Astrocyte (in vitro differentiated cells and primary cell): ENCODE data around the gene CDCP1. TPM values are rescaled to one million over a fixed set of nuclear protein-coding genes. Genes with fewer than 3 reads are reported as not detected.

Source experiments
- DNase-seq: peaks from one replicate; pipeline ENCODE4 v3.0.0-alpha.2; 2010; ENCODE audit warnings: low read depth
- FAIRE-seq: peaks from 2 replicates; lab custom pipeline; 2011; peaks lifted over from hg19 to GRCh38; lab: Jason Lieb, UNC
- H2AFZ ChIP-seq: 2 replicates; pipeline ENCODE4 v1.6.0; 2012; ENCODE audit warnings: low read depth, low read length, inconsistent platforms
- H3K27ac ChIP-seq: 2 replicates; pipeline ENCODE4 v1.5.1; 2011; ENCODE audit warnings: low read depth, low read length, inconsistent platforms
- H3K27me3 ChIP-seq: 2 replicates; pipeline ENCODE4 v1.6.0; 2011; ENCODE audit warnings: low read length, inconsistent platforms; ENCODE audit not compliant: insufficient read depth
- H3K36me3 ChIP-seq: 2 replicates; pipeline ENCODE4 v1.5.1; 2011; ENCODE audit warnings: low read length, inconsistent platforms; ENCODE audit not compliant: insufficient read depth
- H3K4me1 ChIP-seq: 2 replicates; pipeline ENCODE4 v1.5.1; 2011; ENCODE audit warnings: low read length, inconsistent platforms; ENCODE audit not compliant: insufficient read depth
- H3K4me2 ChIP-seq: 2 replicates; pipeline ENCODE4 v1.6.0; 2012; ENCODE audit warnings: low read length, inconsistent platforms
- H3K4me3 ChIP-seq: 2 replicates; pipeline ENCODE4 v1.5.1; 2011; ENCODE audit warnings: low read depth, mild to moderate bottlenecking, low read length, inconsistent platforms; ENCODE audit not compliant: insufficient read depth
- H3K79me2 ChIP-seq: 2 replicates; pipeline ENCODE4 v1.6.0; 2012; ENCODE audit warnings: mild to moderate bottlenecking, low read length, inconsistent platforms; ENCODE audit not compliant: insufficient read depth
- H3K9ac ChIP-seq: 2 replicates; pipeline ENCODE4 v1.6.0; 2012; ENCODE audit warnings: mild to moderate bottlenecking, low read length, inconsistent platforms
- H3K9me3 ChIP-seq: 2 replicates; pipeline ENCODE4 v1.5.1; 2012; ENCODE audit warnings: low read depth, mild to moderate bottlenecking, low read length, inconsistent platforms; ENCODE audit not compliant: insufficient read depth
- H4K20me1 ChIP-seq: 2 replicates; pipeline ENCODE4 v1.6.0; 2012; ENCODE audit warnings: low read length, inconsistent platforms; ENCODE audit not compliant: insufficient read depth
- H3K27ac Mint-ChIP-seq: one replicate; pipeline ENCODE4 v1.8.0; 2021; ENCODE audit warnings: mild to moderate bottlenecking, mixed read lengths; ENCODE audit not compliant: unreplicated experiment
- H3K27me3 Mint-ChIP-seq: one replicate; pipeline ENCODE4 v1.8.0; 2021; ENCODE audit warnings: low read depth, mixed read lengths; ENCODE audit not compliant: unreplicated experiment
- H3K36me3 Mint-ChIP-seq: one replicate; pipeline ENCODE4 v1.8.0; 2021; ENCODE audit warnings: low read depth, mixed read lengths; ENCODE audit not compliant: unreplicated experiment
- H3K4me1 Mint-ChIP-seq: one replicate; pipeline ENCODE4 v1.8.0; 2021; ENCODE audit warnings: low read depth, mixed read lengths; ENCODE audit not compliant: unreplicated experiment
- H3K4me3 Mint-ChIP-seq: one replicate; pipeline ENCODE4 v1.8.0; 2021; ENCODE audit warnings: mild to moderate bottlenecking, moderate library complexity, mixed read lengths; ENCODE audit not compliant: unreplicated experiment
- H3K9me3 Mint-ChIP-seq: one replicate; pipeline ENCODE4 v1.8.0; 2021; ENCODE audit warnings: mild to moderate bottlenecking, mixed read lengths; ENCODE audit not compliant: unreplicated experiment
- CTCF ChIP-seq: IDR thresholded peaks from 2 replicates; pipeline ENCODE4 v1.5.1; 2011; ENCODE audit warnings: low read depth, mild to moderate bottlenecking, inconsistent platforms, low read length, moderate library complexity; ENCODE audit not compliant: insufficient read depth
- EZH2 ChIP-seq: IDR thresholded peaks from 2 replicates; pipeline ENCODE4 v1.6.1; 2012; ENCODE audit warnings: mild to moderate bottlenecking, low read length, inconsistent platforms; ENCODE audit not compliant: insufficient read depth
- total RNA-seq: library from RNA; stranded (reverse); gene quantifications from 2 replicates; pipeline ENCODE4 v1.2.1, GENCODE V29; 2021

Gene CDCP1
- total RNA-seq, 1 donor from 2014 or later, result 6.8 TPM

- FAIRE-seq (peak; percentile 9), DNase-seq (no peak)
- H3K9me3 ChIP-seq, result no peaks in the 10 kb centered on the region
- Mint-ChIP-seq H3K4me3 (no peak overlapping the region), H3K4me1 (no peaks in the 10 kb centered on the region), H3K9me3 (peaks cover 11% of the 10 kb centered on the region), H3K27me3 (peaks cover 16% of the 10 kb centered on the region), H3K27ac (no peak overlapping the region), H3K36me3 (no peaks in the 10 kb centered on the region)
- TF ChIP-seq EZH2, result no peak
- TF ChIP-seq CTCF, result no peak
- no peaks in the 10 kb centered on the region for H3K36me3 ChIP-seq
- no peaks in the 10 kb centered on the region for H4K20me1 ChIP-seq
- H3K4me1 ChIP-seq, result no peaks in the 10 kb centered on the region
- H2AFZ ChIP-seq, result no peak overlapping the region
- no peak overlapping the region for H3K4me2 ChIP-seq
- no peaks in the 10 kb centered on the region for H3K27me3 ChIP-seq
- no peak overlapping the region for H3K4me3 ChIP-seq
- no peak overlapping the region for H3K9ac ChIP-seq
- H3K79me2 ChIP-seq, result no peaks in the 10 kb centered on the region
- no peak overlapping the region for H3K27ac ChIP-seq
Measured at GRCh38 chr3:45075821-45076625, 70.2 kb downstream of the CDCP1 start.

- Histone ChIP-seq H3K4me3 (no peak overlapping the region), H3K79me2 (no peaks in the 10 kb centered on the region), H3K9me3 (no peaks in the 10 kb centered on the region), H2AFZ (no peak overlapping the region), H3K9ac (no peak overlapping the region), H4K20me1 (no peaks in the 10 kb centered on the region), H3K4me1 (peaks cover 11% of the 10 kb centered on the region), H3K36me3 (no peaks in the 10 kb centered on the region), H3K27me3 (no peaks in the 10 kb centered on the region), H3K27ac (no peak overlapping the region), H3K4me2 (no peak overlapping the region)
- H3K36me3 Mint-ChIP-seq, result no peaks in the 10 kb centered on the region
- H3K4me1 Mint-ChIP-seq, result peaks cover 5% of the 10 kb centered on the region
- no peak overlapping the region for H3K4me3 Mint-ChIP-seq
- no peak overlapping the region for H3K27ac Mint-ChIP-seq
- peaks cover 8% of the 10 kb centered on the region for H3K27me3 Mint-ChIP-seq
- no peak for TF ChIP-seq EZH2
- TF ChIP-seq CTCF, result no peak
- no peak for FAIRE-seq
- H3K9me3 Mint-ChIP-seq, result peaks cover 4% of the 10 kb centered on the region
- no peak for DNase-seq
Measured at GRCh38 chr3:45071075-45071474, 75.1 kb downstream of the CDCP1 start.

- no peak overlapping the region for H2AFZ ChIP-seq
- H3K36me3 Mint-ChIP-seq, result no peaks in the 10 kb centered on the region
- no peaks in the 10 kb centered on the region for H3K27me3 ChIP-seq
- H3K27ac Mint-ChIP-seq, result no peak overlapping the region
- H4K20me1 ChIP-seq, result no peaks in the 10 kb centered on the region
- H3K9me3 Mint-ChIP-seq, result no peaks in the 10 kb centered on the region
- no peak overlapping the region for H3K27ac ChIP-seq
- no peak overlapping the region for H3K4me2 ChIP-seq
- peaks cover 31% of the 10 kb centered on the region for H3K4me1 ChIP-seq
- TF ChIP-seq EZH2, result no peak
- TF ChIP-seq CTCF, result no peak
- H3K36me3 ChIP-seq, result no peaks in the 10 kb centered on the region
- no peaks in the 10 kb centered on the region for H3K79me2 ChIP-seq
- H3K4me1 Mint-ChIP-seq, result peaks cover 20% of the 10 kb centered on the region
- H3K9ac ChIP-seq, result no peak overlapping the region
- H3K4me3 Mint-ChIP-seq, result no peak overlapping the region
- peaks cover 2% of the 10 kb centered on the region for H3K27me3 Mint-ChIP-seq
- FAIRE-seq, result no peak
- H3K4me3 ChIP-seq, result no peak overlapping the region
- DNase-seq, result no peak
- no peaks in the 10 kb centered on the region for H3K9me3 ChIP-seq
Measured at GRCh38 chr3:45067941-45068340, 78.2 kb downstream of the CDCP1 start.
